Kidney capillary endothelial cell (primary cell): ENCODE data around the gene TCEA2.

Experiments used
- DNase-seq: peaks from one replicate; pipeline ENCODE4 v3.0.0-alpha.2; 2018; ENCODE audit warnings: low spot score

Gene TCEA2

GRCh38 chr20:64049060-64049877, 13.7 kb upstream of the TCEA2 start, which contains the start of gene SOX18:
TSS of gene SOX18 (minus strand) at chr20:64049639. CDS start at chr20:64049516, 123 bp downstream.
- DNase-seq = no peak

- no peak for DNase-seq
Measured at GRCh38 chr20:64049878-64050260, 13.1 kb upstream of the TCEA2 start.

GRCh38 chr20:64050261-64051032, 12.6 kb upstream of the TCEA2 start:
- DNase-seq = no peak

- DNase-seq = no peak
Measured at GRCh38 chr20:64051033-64051452, 12.0 kb upstream of the TCEA2 start.

GRCh38 chr20:64051561-64052325, 11.3 kb upstream of the TCEA2 start:
- DNase-seq = peak; percentile 93

- DNase-seq = no peak
Measured at GRCh38 chr20:64052326-64052722, 10.7 kb upstream of the TCEA2 start.

GRCh38 chr20:64052987-64053840, 9.8 kb upstream of the TCEA2 start:
- DNase-seq = no peak

- DNase-seq = peak; percentile 97
Measured at GRCh38 chr20:64053841-64054661, 8.9 kb upstream of the TCEA2 start.

- no peak for DNase-seq
Measured at GRCh38 chr20:64055396-64055892, 7.6 kb upstream of the TCEA2 start.

- DNase-seq = peak; percentile 92
Measured at GRCh38 chr20:64055893-64056638, 6.9 kb upstream of the TCEA2 start.

- no peak for DNase-seq
Measured at GRCh38 chr20:64056639-64056888, 6.4 kb upstream of the TCEA2 start.

- DNase-seq = no peak
Measured at GRCh38 chr20:64056889-64057627, 5.9 kb upstream of the TCEA2 start.

GRCh38 chr20:64057628-64058498, 5.1 kb upstream of the TCEA2 start:
- DNase-seq = peak; percentile 81

GRCh38 chr20:64058536-64058935, 4.5 kb upstream of the TCEA2 start:
- DNase-seq = no peak

- no peak for DNase-seq
Measured at GRCh38 chr20:64062276-64062595, 762 bp upstream of the TCEA2 start.

GRCh38 chr20:64063389-64064144, 569 bp downstream of the TCEA2 start:
- DNase-seq = no peak

- DNase-seq = no peak
Measured at GRCh38 chr20:64064145-64064698, 1.2 kb downstream of the TCEA2 start.
